ENCODE results near the gene RAC2. TPM values are rescaled to one million over a fixed set of nuclear protein-coding genes. Genes with fewer than 3 reads are reported as not detected.
A peak's percentile ranks its signal among the peaks of the same experiment; 100 is the strongest.

Gene RAC2
- total and polyA plus RNA-seq, 3 donors from 2014 or later, result 1.2 to 15.5 (median 10.7) TPM

- no peaks in the 10 kb centered on the region for H3K9me3 ChIP-seq
- H3K36me3 ChIP-seq (ENCODE audit: low read depth, missing control alignments), result no peaks in the 10 kb centered on the region
- no peak overlapping the region for H3K27ac ChIP-seq
- TF ChIP-seq, protein P1, sequence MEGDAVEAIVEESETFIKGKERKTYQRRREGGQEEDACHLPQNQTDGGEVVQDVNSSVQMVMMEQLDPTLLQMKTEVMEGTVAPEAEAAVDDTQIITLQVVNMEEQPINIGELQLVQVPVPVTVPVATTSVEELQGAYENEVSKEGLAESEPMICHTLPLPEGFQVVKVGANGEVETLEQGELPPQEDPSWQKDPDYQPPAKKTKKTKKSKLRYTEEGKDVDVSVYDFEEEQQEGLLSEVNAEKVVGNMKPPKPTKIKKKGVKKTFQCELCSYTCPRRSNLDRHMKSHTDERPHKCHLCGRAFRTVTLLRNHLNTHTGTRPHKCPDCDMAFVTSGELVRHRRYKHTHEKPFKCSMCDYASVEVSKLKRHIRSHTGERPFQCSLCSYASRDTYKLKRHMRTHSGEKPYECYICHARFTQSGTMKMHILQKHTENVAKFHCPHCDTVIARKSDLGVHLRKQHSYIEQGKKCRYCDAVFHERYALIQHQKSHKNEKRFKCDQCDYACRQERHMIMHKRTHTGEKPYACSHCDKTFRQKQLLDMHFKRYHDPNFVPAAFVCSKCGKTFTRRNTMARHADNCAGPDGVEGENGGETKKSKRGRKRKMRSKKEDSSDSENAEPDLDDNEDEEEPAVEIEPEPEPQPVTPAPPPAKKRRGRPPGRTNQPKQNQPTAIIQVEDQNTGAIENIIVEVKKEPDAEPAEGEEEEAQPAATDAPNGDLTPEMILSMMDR (IDR thresholded peaks at IDR 0.05), result no peak
- TF ChIP-seq POLR2A (IDR thresholded peaks at IDR 0.05), result no peak
- no peaks in the 10 kb centered on the region for H3K27me3 ChIP-seq
- no peak for DNase-seq
- H3K4me1 ChIP-seq, result no peaks in the 10 kb centered on the region
- intact Hi-C loops (cut with DNase I; ENCODE audit: low total_unique reads), result no loop called here
- 89 to 93% methylated on average over 8 to 10 of the region's 10 CpGs for WGBS, 2 donors
- no peak overlapping the region for H3K4me3 ChIP-seq
These were observed 41.9 kb upstream of the RAC2 start for GRCh38 chr22:37285937-37286336.

DNA sequence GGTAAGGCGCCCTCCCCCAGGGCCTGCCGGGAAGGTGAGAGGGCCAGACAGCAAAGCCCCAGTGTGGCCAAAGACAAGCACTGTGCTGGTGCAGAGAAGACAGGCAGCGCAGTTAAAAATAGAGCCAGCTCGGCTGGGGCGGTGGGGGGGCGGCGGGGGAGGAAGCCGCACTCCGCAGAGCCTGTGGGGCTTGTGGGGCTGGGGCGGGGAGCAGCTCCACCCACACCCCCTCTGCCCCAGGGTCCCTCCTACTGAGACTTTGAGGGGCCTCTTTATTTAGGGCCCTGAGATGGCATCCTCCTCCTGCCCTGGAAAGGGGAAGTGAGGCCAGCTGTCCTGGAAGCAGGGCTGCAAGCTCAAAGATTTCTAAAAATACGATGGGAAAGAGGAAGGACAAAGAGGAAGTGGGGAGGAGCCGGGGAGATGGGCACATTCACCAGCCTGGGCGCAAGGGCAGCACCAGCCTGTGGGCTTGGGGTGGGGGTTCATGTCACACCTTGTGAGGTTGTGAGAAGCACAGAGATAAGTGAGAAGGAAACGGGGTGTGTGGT, 40.8 kb upstream of the RAC2 start:
- no peak overlapping the region for H3K4me3 ChIP-seq
- intact Hi-C loops (cut with DNase I; ENCODE audit: low total_unique reads), result no loop called here
- no peak overlapping the region for H3K27ac ChIP-seq
- DNase-seq, result peak; percentile 38
- no peaks in the 10 kb centered on the region for H3K36me3 ChIP-seq (ENCODE audit: low read depth, missing control alignments)
- no peaks in the 10 kb centered on the region for H3K4me1 ChIP-seq
- 47 to 55% methylated on average over 7 to 14 of the region's 14 CpGs for whole genome bisulfite sequencing, 2 donors
- H3K9me3 ChIP-seq, result no peaks in the 10 kb centered on the region
- no peak for TF ChIP-seq POLR2A (IDR thresholded peaks at IDR 0.05)
- TF ChIP-seq, protein P1 (IDR thresholded peaks at IDR 0.05), result no peak
- H3K27me3 ChIP-seq, result no peaks in the 10 kb centered on the region

GRCh38 chr22:37284126-37284804, 40.2 kb upstream of the RAC2 start:
- no peak for DNase-seq
- H3K4me3 ChIP-seq, result no peak overlapping the region
- intact Hi-C loops (cut with DNase I; ENCODE audit: low total_unique reads), result no loop called here
- no peaks in the 10 kb centered on the region for H3K9me3 ChIP-seq
- no peaks in the 10 kb centered on the region for H3K4me1 ChIP-seq
- H3K27me3 ChIP-seq, result no peaks in the 10 kb centered on the region
- TF ChIP-seq, protein P1 (IDR thresholded peaks at IDR 0.05), result no peak
- no peak for TF ChIP-seq POLR2A (IDR thresholded peaks at IDR 0.05)
- WGBS, 2 donors, result 62 to 72% methylated on average over 8 to 9 of the region's 9 CpGs
- no peaks in the 10 kb centered on the region for H3K36me3 ChIP-seq (ENCODE audit: low read depth, missing control alignments)
- H3K27ac ChIP-seq, result no peak overlapping the region

DNA sequence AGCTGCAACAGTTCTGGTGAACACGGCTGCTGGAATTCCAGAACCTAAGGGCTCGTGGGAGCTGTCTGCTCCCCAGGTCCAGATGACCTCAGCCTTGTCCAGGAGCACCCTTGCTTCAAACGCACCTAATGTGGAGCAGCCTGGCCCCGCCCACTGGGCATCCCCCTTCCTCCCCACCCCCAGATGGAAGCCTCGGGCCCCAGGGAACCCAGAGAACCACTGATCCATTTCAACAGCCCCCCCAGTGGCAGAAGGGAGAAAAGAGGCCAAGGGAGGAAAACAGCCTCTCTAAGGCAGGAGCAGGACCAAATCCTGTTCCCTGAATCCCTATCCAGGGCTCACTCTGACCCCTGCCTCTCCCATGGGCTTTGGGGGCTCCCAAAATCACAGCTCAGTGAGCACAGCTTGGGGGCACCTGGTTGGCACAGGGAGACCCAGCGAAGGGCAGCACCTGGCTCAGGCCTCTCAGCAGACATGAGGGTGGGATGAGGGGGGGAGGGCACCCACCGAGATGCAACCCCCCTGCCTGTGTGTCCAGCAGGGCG, 39.4 kb upstream of the RAC2 start:
- Histone ChIP-seq H3K27me3 (no peaks in the 10 kb centered on the region), H3K36me3 (ENCODE audit: low read depth, missing control alignments) (no peaks in the 10 kb centered on the region), H3K4me1 (no peaks in the 10 kb centered on the region), H3K9me3 (no peaks in the 10 kb centered on the region), H3K27ac (no peak overlapping the region), H3K4me3 (no peak overlapping the region)
- TF ChIP-seq, protein P1 (IDR thresholded peaks at IDR 0.05), result no peak
- TF ChIP-seq POLR2A (IDR thresholded peaks at IDR 0.05), result no peak
- intact Hi-C loops (cut with DNase I; ENCODE audit: low total_unique reads), result no loop called here
- 47 to 70% methylated on average over 5 to 8 of the region's 8 CpGs for WGBS, 2 donors
- DNase-seq, result no peak

- 53 to 62% methylated on average over 10 to 12 of the region's 12 CpGs for WGBS, 2 donors
- DNase-seq, result peak; percentile 26
These were observed 38.3 kb upstream of the RAC2 start, which contains the start of gene CYTH4 for GRCh38 chr22:37282385-37282677. TSS of gene CYTH4 (plus strand) at chr22:37282508. CDS start at chr22:37282570, 62 bp downstream.

More at GRCh38 chr22:37282385-37282677, 38.3 kb upstream of the RAC2 start, which contains the start of gene CYTH4:
- Histone ChIP-seq H3K9me3 (no peaks in the 10 kb centered on the region), H3K36me3 (ENCODE audit: low read depth, missing control alignments) (no peaks in the 10 kb centered on the region), H3K4me3 (peak within 1 kb of the TSS; percentile 4 to 15), H3K4me1 (no peaks in the 10 kb centered on the region), H3K27ac (no peak within 1 kb of the TSS), H3K27me3 (no peaks in the 10 kb centered on the region)
- intact Hi-C loops (cut with DNase I; ENCODE audit: low total_unique reads), result no loop called here
- TF ChIP-seq, protein P1 (IDR thresholded peaks at IDR 0.05), result no peak
- no peak for TF ChIP-seq POLR2A (IDR thresholded peaks at IDR 0.05)
